HG03159 (cell line): Measurements from ENCODE around the gene INSRR.

ENCODE experiments used
- ATAC-seq: cut with Tn5 transposase; IDR thresholded peaks from one replicate; pipeline ENCODE4 v1.9.1; 2021; ENCODE audit warnings: mild to moderate bottlenecking, moderate library complexity; ENCODE audit not compliant: unreplicated experiment

INSRR gene

DNA sequence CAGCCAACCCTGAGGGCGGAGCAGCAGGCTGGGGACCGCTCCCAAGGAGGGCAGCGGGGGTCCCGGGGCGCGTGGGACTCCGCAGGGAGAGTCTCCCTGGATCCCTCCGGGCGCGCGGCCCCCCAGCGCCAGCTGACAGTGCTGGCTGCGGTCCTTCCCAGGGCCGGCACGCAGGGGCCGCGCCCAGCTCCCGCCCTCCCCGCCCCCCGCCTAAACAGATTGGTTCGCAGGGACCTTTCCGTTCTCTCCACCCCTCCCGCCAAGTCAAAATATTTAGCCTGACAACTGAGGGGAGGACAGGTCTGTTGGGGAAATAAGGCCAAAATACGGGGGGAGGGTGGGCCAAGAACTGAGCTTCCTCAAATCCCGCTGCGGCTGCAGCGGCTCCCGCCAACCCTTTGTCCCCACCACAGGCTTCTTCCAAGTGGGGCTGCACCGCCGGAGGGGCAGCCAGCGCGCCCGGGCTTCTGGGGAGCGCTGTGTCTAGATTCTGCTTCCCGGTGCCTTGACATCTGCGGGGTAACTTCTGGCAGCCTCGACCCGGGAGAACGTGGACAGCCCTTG lies at the start of gene INSRR:
TSS of gene INSRR (minus strand) at position 159 of the 564 bp plus-strand sequence. CDS start 496 bp downstream, outside the sequence.
- no peak for ATAC-seq

DNA sequence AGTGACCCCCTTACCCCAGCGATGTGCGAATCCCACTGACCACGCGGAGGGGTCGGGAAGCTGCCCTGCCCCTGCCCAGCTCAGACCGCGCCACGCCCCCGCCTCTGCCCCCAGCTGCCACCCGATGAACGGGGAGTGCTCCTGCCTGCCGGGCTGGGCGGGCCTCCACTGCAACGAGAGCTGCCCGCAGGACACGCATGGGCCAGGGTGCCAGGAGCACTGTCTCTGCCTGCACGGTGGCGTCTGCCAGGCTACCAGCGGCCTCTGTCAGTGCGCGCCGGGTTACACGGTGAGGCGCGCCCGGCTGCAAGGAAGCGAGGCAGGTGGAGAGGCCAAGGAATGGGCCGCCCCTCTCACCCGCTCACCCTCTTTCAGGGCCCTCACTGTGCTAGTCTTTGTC lies 49.6 kb upstream of the INSRR start:
- ATAC-seq, result no peak

DNA sequence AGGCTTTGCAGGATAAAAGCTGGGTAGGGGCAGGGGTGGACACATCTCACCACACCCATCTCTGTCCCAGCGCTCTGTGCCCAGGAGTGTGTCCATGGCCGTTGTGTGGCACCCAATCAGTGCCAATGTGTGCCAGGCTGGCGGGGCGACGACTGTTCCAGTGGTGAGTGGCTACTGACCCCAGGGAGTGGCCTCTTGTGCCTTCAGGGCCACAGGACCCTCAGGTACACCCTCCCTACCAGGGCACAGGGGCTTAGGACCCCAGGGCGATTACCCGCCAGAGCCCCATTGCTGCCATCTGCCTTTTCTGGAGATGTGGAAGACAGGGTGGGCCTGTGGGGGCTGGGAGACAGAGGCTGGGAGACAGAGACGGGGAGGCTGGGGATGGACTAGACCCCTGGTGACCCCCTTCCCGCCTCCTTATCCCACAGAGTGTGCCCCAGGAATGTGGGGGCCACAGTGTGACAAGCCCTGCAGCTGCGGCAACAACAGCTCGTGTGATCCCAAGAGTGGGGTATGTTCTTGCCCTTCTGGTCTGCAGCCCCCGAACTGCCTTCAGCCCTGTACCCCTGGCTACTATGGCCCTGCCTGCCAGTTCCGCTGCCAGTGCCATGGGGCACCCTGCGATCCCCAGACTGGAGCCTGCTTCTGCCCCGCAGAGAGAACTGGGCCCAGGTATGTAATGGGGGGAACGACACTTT lies 47.4 kb upstream of the INSRR start:
- ATAC-seq, result no peak

DNA sequence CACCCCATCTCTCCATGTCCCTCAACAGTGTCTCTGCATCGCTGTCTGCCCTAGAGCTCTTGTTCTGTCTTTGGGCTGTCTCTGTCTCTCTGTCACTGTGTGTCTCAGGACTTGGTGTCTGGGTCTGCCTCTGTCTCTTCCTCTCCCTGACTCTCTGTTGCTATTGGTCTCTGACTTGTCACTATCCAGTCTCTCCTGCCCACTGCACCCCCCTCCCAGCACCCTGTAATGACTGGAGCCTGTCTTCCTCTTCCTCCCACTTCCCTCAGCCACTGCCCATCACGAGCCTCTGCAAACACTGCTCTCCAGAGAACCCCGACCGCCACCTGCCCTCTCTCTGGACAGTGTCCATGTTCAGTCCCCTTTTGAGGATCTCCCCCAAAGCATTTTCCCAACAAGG lies 46.7 kb upstream of the INSRR start:
- ATAC-seq, result no peak

DNA sequence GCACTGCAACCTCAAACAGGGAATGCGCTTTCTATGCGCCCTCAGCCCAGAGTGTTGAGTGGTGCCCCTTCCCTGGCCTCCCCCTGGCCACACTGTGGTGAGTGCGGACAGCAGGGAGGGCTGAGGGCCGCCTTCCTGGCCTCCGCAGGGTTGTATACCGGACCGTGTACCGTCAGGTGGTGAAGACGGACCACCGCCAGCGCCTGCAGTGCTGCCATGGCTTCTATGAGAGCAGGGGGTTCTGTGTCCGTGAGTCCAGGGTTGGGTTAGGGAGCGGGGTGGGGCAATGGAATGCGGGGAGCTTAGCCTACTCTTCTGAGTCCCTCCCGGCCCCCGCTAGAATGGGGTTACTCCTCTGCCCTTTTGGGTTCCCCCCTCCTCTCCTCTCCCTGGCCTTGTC lies 46.3 kb upstream of the INSRR start:
- no peak for ATAC-seq

DNA sequence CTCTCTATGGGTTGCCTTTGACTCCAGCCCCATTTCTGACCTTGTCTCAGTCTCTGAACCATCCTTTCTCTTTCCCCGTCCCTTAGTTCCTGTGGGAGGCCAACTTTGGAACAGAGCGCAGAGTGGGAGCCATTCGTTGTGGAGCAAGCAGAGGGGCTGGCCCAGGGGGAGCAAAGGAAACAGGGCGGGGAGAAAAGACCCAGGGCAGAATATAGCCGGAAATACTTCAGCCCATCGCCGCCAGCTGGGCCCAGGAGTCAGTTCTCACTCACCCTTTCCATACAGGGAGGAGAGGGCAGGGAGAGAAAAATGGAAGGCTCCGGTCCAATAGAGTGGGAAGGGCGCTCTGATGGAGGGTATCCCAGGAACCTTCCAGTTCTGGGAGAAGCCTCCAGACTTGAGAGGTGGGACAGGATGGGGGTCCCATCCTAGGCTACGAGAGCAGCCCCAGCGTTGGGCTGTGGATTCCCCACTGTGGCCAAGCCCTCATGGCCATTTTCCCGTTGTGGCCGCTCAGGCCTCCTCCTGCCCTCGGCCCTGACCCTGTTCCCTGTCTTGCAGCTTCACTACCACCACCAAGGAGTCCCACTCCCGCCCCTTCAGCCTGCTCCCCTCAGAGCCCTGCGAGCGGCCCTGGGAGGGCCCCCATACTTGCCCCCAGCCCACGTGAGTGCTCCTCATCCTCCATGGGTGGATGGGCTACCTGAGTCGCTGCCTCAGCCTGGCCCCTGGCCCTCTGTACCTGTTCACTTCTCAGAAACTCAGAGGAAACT lies 45.5 kb upstream of the INSRR start:
- no peak for ATAC-seq

DNA sequence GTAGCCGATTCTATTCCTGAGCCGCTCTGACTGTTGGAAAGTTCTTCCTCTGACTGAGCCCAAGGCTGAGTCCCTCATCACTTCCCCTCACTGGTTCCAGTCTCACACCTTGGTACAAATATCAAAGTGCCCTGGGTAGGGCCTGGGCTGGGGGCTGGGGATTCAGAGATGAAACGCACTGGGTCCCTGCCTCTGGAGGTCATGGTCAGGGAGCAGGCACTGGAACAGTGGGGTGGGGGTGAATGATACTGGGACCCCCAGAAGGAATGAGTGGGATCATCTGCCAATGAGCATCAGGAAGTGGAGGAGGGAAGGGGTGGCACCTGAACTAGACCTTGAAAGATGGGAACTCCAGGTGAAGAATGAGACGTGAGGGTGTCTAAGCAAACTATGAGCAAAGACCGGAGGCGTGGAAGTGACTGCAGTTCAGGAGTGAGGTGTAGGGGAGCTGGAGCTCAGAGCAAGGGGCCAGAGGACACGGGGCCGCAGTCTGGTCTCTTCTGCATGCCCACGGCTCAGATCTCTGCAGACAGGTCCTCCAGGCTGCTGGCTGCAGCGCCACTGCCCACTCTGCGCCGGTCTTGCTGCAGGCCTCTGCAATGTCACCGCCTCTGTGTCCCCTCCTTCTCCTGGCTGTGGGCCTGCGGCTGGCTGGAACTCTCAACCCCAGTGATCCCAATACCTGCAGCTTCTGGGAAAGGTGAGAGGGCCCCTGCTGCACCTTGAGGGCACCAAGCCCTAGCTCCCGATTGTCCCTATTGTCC lies 44.6 kb upstream of the INSRR start:
- no peak for ATAC-seq

DNA sequence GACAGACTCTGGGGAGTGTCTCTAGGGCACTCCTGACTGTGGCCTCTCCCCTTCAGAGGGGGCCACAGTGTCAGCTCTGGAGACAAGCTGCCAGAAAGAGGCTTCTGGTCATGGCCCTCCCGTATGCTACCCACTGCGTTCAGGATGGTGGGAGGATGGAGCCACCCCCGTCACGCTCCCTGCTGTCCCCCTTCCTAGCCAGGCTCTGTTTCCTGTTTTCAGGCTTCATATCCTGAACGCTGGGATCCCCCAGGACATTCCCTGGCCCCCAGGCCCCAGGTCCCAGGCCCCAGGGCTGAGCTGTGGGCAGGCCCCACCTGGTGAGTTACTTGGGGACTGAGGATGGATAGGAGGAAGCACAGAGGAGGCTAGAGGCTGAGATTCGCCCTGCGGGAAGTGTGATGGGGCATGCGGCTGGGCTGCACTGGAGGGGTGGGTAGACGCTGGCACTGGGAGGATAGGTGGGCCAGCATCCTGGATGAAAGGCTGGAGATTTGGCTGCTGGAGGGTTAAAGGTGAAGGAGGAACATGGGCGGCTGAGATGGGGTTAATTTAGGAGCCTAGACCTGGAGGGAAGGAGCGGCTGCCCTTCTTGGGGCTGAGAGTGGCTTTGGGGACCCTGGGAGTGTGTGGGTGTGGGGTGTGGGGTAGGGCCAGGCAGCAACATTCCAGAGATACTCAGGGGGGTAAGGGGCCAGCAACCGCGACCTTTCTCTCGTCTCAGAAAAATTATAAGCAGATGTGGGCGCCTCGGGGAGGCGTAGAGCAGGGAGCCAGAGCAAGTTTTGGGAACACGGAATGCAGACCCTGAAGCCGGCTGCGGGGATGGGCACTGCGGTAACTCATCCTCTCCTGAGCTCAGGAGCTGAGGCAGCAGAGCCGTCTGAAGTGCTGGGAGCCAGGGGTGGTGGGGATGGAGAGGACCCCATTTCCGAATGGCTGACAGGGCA lies 43.3 kb upstream of the INSRR start:
- ATAC-seq, result no peak

DNA sequence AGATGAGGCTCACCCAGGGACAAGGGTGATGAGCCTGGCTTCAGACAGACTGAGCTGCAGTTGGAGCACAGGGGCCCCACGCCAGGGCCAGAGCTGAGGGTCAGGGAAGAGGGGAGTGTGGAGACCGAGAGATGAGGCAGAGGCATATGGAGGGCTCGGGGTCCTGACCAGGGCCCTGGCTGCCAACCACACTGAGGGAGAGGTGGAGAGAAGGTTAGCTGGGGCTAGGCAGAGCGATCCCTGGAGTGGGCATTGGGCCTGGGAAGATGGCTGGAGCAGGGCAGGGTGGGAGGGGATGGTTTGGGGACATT lies 42.6 kb upstream of the INSRR start:
- ATAC-seq, result no peak

DNA sequence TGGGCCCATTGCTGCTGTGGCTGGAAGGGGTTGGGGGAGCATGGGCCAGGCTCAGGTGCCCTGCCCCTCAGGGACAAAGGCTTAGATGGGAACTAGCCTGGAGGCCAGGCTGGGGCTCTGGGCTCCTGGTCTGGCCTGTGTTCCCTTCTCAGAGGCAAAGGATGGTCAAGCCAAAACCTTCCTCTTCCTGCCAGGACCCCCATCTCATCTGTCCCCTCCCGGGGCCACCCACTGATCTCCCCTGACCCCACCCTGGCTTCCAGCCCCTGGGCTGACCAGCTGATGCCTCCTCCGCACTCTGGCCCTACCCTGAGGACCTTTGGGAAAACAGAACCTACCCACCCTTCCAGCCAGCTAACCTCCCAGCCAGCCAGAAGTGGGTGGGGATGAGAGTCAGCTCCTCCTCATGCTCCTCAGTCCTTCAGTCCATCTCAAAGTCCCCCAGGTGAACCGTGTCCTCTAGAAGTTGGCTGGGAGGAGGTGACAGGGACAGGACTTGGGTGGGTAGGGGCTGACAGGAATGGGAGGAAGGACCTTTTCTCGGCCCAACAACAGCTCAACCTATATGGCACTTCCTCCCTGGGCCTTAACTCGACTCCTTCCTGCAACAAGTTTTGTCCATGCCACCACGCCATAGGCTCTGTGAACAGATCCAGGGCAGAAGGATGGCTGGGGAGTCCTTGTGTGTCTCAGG lies 42.1 kb upstream of the INSRR start:
- ATAC-seq, result no peak

DNA sequence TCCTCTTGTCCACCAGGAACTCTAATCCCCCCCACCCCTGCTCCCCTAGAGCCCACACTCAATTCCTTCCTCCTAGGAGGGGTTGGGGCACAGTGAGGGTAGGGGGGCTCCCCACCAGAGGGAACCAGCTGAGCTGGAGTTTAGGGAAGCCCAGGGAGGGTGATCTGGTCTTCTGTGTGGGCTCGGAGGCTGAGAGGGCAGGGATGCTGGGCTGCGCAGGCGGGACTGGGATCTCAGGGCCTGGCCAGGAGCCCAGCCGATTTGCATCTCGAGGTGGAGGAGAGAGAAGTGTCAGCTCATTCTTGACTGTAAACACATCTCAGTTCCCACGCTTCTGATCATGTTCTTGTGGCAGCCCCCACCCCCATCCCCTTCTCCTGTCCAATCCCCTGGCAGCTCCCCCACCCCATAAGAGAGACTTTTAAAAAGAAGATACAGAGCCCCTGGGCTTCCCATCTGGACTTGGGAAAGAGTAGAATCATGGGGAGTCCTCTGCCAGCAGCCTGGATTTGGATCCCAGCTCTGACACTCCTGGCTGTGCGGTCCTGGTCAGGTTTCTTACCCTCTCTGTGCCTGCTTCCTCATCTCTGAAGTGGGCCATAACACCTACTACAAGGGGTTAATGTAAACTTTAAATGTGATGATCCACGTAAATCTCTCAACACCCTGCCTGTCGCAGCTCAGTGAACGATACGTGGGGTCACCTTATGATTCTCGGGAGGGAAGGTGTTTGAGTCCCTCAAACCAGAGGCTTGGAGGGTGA lies 41.2 kb upstream of the INSRR start:
- ATAC-seq, result no peak

DNA sequence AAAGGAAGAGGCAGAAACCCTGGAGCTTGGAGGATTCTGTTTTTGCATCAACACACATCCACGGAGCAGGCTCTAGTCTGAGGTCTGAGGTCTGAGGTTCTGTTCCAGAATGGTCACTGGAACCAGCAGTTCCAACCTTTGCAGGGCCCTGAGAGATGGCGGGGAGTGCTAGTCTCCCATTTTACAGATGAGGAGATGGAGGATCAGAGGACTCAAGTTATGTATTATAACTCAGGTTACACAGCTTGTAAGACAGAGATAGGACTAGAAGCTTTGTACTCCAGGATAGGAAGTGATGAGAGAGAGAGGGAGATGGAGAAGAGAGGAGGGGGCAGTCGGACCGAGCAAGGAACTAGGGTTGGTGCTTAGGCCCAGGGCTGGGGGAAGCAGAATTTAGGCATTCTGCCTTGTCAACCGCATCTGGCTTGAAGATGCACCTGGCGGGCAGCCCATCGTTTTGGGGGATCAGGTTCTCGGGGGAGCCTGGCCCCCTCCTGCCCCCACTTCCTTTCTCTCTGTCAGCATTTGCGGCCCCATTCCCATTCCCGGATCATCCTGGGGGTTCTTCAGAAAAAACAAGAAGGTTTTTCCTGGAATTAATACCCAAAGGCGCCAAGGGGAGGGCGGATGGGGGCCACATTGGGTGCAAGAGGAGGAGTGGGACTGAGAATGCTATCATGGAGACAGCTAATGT lies 40.2 kb upstream of the INSRR start:
- no peak for ATAC-seq

DNA sequence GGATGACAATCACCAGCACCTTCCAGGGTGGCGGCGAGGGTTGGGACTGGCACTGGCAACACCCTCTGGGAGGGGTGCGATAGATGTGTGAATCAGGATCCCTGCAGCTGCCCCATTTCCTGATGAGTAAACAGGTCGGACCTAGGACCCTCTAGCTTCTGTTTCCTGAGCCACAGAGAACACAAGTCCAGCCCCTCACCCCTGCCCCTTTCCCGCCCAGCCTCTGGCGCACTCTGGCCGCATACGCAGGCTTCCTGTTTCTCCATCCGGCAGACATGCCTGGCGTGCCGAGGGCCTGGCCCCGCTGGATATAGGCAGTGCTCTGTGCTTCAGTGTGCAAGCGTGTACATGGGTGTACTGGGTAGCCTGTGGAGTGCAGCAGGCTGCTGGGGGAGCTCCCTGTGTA lies 39.2 kb upstream of the INSRR start:
- ATAC-seq, result no peak

DNA sequence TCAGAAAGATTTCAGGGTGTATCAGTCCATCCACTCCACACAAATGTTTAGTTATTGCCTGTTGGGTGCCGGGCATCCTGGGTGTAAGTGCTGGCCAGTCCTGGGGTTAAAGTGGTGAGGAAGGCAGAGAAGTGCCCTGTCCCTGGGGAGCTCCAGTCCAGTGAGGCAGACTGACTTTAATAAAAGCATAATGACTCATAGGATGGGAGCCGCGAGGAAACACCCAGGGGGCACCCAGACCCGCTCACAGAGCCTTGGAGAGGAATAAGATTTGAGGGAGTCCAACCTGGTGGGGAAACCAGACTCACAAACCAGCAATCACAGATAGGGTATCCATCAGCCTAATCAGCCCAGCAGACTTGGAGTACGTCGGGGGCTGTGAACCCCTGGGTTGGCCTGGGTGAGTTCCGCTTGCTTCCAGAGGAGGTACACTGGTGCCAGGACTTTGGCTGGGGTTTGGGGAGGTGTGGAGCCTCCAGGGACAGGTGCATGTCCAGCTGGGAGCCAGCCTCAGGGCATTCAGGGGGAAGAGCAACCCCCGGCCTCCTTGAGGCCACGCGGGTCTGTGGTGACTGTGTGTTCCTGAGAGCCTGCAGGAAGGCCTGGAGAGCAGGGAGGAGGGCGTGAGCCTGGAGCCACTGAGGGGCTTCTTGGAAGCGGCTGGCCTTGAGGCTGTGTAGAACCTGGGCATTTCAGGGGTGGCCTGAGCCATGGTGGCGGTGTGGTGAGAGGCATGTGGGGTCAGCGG lies 38.3 kb upstream of the INSRR start:
- ATAC-seq, result no peak

DNA sequence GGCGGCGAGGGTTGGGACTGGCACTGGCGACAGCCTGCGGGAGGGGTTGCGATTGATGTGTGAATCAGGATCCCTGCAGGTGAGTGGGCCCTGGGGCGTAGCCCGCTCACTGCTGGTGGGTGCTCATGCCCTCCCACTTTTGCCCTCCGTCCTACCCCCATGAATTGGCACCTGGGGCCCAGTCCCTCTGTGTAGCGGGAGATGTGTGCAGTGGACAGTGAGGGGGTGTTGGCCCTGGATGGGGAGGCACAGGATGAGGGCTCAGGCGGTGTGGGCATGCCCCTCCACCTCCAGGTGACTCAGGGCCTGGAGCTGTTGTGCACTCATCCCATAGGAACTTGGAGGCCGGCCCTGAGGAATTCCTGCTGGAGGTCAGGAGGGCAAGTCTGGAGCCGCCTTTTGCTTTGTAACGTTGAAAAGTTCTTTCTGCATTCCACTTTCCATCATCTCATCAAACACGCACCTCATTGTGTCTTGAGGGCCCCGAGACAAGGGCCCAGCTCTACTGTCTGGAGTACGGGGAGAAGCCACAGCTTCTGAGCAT lies 37.6 kb upstream of the INSRR start:
- no peak for ATAC-seq

DNA sequence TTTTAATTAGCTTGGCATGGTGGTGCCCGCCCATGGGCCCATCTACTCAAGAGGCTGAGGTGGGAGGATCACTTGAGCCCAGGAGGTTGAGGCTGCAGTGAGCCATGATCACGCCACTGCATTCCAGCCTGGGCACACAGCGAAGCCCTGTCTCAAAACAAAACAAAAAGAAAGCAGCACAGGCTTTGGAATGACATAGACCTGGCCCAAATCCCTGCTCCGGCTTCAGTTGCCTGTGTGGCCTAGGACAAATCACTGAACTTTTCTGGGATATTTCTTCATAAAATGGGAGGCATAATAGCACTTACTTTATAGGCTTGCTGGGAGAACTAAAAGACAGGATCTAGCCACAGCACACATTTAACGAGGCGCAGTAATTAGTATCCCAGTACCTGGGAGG lies 37.0 kb upstream of the INSRR start:
- ATAC-seq, result no peak

DNA sequence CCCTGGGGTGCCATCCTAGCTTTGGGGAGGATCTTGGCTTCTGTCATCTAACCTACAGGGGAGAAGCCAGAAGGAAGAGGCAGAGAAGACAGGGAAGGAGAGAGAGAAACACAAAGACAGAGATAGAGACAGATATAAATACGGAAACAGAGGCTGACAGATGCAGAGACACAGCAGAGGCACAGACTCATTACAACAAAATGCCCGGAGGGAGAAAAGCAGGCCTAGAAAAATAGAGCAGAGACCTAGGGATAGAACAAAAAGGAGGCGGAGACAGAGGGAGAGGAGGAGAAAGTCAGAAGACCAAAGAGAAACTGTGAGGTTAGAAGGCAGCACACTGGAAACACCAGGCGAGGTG lies 36.5 kb upstream of the INSRR start:
- no peak for ATAC-seq
